Mucosa of descending colon (tissue), 3 donors: ENCODE results near the gene DOCK1. TPM values are rescaled to one million over a fixed set of nuclear protein-coding genes. Genes with fewer than 3 reads are reported as not detected.
A peak's percentile ranks its signal among the peaks of the same experiment; 100 is the strongest.

Experiments
- ATAC-seq: fragments of 200-7000 bp; cut with Tn5 transposase; one replicate; pipeline ENCODE4 v1.9.1; 2020; ENCODE audit warnings: mild to moderate bottlenecking, moderate library complexity
- DNase-seq, 3 donors: peaks; one replicate each; pipeline ENCODE4 v3.0.0-alpha.2; 2020
- H3K36me3 ChIP-seq: fragments of 200-600 bp; one replicate; pipeline ENCODE4 v1.8.0; 2021; ENCODE audit warnings: low read depth, mild to moderate bottlenecking
- H3K4me1 ChIP-seq: fragments of 200-600 bp; one replicate; pipeline ENCODE4 v1.8.0; 2021; ENCODE audit warnings: low read depth, mild to moderate bottlenecking
- H3K4me3 ChIP-seq: fragments of 200-600 bp; one replicate; pipeline ENCODE4 v1.8.0; 2021; ENCODE audit warnings: mild to moderate bottlenecking
- H3K9me3 ChIP-seq: fragments of 200-600 bp; one replicate; pipeline ENCODE4 v1.8.0; 2021; ENCODE audit warnings: mild to moderate bottlenecking
- intact Hi-C, 2 donors: fragments of 100-400 bp; cut with DNase I in 1 of 2; cut with micrococcal nuclease in 1 of 2; formaldehyde crosslinking; loops; one replicate each; pipeline versions ENCODE4 v1.11.0 to v1.11.1; 2022; cut with DNase I, micrococcal nuclease
- total RNA-seq, 3 donors: library from RNA; stranded (reverse); fragmentation: NEBNext Ultra II Directional in 2 of 3; extraction: Animal tissue kit (Norgen Biotek cat#: 25700) in 2 of 3; gene quantifications; one replicate each; pipeline versions ENCODE4 v1.2.1 to v1.2.4, GENCODE V29; 2021 to 2023
- TF ChIP-seq, protein P1 (sequence below): fragments of 200-600 bp; IDR thresholded peaks from one replicate; pipeline ENCODE4 v1.8.0; 2022; ENCODE audit warnings: antibody characterized with exemption, mild to moderate bottlenecking
- donor health status: DM: no; HTN: no; CAD: no; lungs with moderate emphysema.
- donor health status: DM: no; HTN: no; CAD: no.
- donor health status: DM: no; HTN: yes; CAD: no.

DOCK1 gene
- total RNA-seq, 3 donors from 2014 or later: 56.5 to 103 (median 74.1) TPM

DNA sequence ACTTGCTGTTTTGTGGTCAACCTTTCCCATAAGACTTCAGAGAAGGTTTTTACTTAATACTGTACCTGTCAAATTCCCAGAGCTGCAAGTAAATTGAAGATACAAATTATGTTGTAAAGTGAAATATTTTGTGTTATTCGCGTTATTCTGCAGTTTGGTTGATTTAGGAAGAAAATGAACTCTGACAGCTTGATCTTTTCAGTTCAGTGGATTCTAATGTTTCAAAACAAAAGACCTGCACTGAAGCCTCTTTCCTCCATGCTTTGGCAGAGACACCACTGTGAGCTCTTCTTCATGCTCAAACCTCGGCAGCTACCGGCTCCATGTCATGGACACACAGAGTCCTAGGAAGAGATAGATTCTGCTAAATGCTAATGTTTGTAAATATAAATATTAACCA lies 366.8 kb downstream of the DOCK1 start:
- no peak overlapping the region for H3K4me3 ChIP-seq
- no peaks in the 10 kb centered on the region for H3K36me3 ChIP-seq
- intact Hi-C loops: no loop called here
- H3K9me3 ChIP-seq: no peaks in the 10 kb centered on the region
- DNase-seq: no peak
- TF ChIP-seq, protein P1, sequence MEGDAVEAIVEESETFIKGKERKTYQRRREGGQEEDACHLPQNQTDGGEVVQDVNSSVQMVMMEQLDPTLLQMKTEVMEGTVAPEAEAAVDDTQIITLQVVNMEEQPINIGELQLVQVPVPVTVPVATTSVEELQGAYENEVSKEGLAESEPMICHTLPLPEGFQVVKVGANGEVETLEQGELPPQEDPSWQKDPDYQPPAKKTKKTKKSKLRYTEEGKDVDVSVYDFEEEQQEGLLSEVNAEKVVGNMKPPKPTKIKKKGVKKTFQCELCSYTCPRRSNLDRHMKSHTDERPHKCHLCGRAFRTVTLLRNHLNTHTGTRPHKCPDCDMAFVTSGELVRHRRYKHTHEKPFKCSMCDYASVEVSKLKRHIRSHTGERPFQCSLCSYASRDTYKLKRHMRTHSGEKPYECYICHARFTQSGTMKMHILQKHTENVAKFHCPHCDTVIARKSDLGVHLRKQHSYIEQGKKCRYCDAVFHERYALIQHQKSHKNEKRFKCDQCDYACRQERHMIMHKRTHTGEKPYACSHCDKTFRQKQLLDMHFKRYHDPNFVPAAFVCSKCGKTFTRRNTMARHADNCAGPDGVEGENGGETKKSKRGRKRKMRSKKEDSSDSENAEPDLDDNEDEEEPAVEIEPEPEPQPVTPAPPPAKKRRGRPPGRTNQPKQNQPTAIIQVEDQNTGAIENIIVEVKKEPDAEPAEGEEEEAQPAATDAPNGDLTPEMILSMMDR: no peak
- ATAC-seq: no peak
- no peaks in the 10 kb centered on the region for H3K4me1 ChIP-seq

DNA sequence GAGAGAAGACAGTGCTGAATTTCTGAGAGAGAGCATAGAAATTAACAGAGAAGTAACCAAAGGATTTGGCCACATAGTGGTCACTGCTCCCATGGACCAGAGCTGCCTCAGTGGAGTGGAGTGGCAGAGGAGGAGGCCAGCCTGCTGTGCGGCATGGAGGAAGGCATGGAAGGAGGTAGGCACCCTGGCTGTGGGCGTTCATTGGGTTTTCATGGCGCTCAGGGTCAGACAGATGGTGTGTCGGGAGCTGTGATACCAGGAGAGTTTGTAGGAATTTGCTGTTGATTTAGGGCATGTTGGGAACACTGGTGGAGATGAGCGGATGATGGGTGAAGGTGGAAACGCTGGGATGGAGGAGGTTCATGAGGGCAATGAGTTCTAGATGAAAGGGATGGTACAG lies 370.0 kb downstream of the DOCK1 start:
- no peak overlapping the region for H3K4me3 ChIP-seq
- H3K4me1 ChIP-seq: no peaks in the 10 kb centered on the region
- no peaks in the 10 kb centered on the region for H3K36me3 ChIP-seq
- intact Hi-C loops: no loop called here
- no peaks in the 10 kb centered on the region for H3K9me3 ChIP-seq
- DNase-seq (no peak), ATAC-seq (no peak)
- TF ChIP-seq, protein P1: no peak

DNA sequence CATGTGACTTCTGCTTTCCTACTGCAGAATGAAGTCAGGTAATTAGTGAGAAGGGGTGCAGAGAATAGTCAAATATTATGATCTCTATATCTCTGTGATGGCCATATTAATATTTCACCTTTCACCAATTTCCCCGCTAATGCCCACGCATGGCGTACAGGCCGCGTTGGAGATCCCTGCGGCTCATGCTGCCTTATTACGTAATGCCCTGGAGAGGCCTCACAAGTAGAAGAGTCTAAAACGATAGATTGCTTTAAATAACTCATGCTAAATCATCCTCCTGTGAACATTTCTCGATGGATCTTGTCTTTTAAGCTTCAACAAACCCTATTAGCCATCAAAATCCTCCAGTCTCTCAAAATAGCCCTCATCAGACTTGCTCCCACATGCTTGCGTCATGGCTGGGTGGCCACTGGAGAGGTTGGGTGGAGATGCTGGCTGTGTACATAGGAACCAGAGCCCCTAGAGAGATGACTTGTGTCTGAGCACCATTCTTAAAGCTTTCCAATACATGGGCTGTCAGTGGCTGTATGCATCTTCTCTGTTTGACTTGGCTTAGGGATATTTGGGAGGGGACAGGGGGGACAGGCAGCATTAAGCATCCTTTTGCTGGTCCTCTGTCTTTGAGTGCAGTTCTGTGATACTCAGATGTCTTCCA lies 370.7 kb downstream of the DOCK1 start:
- Histone ChIP-seq H3K36me3 (no peaks in the 10 kb centered on the region), H3K9me3 (no peaks in the 10 kb centered on the region), H3K4me1 (no peaks in the 10 kb centered on the region), H3K4me3 (no peak overlapping the region)
- DNase-seq: no peak
- no peak for ATAC-seq
- TF ChIP-seq, protein P1: no peak
- intact Hi-C loops: no loop called here

DNA sequence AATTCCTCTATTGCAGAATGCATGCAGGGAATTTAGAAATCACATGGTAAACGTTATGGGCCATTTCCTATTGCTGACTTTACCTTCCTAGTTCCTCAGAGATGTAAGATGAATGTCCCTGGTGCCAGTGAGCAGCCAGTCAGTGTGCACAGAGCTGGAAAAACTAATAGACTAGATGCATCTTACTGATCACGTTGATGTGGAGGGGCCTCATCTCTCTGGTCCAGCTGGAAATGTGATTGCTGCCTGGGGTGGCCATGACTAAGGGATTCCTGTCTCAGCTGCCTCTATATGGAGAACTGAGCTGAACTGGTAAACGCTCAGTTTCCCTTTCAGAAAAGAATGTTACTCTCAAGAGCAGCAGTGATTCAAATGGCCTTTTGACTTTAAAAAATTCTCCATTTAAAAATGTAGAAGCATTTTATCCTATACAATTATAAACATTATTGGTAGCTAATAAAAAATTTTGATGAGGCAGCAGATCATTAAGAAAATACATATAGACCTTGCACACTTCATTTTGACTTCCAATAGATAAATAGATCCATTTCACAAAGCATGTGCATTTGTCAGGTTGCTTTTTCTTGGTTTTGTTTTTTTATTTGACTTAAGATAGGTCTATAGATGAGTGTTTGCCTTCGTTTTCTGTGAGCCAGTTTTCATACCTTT lies 371.7 kb downstream of the DOCK1 start:
- H3K4me1 ChIP-seq: no peaks in the 10 kb centered on the region
- ATAC-seq (no peak), DNase-seq (no peak)
- TF ChIP-seq, protein P1: no peak
- H3K9me3 ChIP-seq: no peaks in the 10 kb centered on the region
- H3K36me3 ChIP-seq: no peaks in the 10 kb centered on the region
- intact Hi-C loops: no loop called here
- H3K4me3 ChIP-seq: no peak overlapping the region

DNA sequence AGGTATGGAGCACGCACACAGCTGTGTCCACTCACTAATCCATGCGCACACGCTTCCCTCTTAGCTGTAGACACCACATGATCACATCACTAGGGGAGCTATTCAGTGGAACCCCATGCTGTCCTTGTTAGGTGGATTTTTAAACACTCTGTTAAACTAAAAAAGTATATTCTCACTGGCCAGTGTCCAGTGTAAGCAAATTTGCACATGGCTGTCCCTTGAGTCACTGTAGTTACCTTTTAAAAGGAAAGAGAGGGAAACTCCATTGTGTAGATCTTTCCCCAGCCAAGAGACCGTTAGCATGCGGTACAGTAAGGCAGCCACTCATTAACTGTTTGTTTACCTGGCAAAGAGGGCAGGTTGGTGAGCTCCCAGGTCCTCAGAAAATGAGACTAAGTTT lies 372.8 kb downstream of the DOCK1 start:
- Histone ChIP-seq H3K36me3 (no peaks in the 10 kb centered on the region), H3K4me3 (no peak overlapping the region), H3K4me1 (no peaks in the 10 kb centered on the region), H3K9me3 (no peaks in the 10 kb centered on the region)
- no peak for DNase-seq
- ATAC-seq: peak; percentile 22
- intact Hi-C loops: no loop called here
- TF ChIP-seq, protein P1: no peak
